AG09309 (cell line): ENCODE measurements around the gene SIKE1.
A peak's percentile ranks its signal among the peaks of the same experiment; 100 is the strongest.
"Not testable (repeated sequence)": the region's sequence is repeated elsewhere in the genome, so short reads cannot be mapped to it uniquely, and the experiment has no call there.

ENCODE experiments used
- DNase-seq: peaks from one replicate; pipeline ENCODE4 v3.0.0-alpha.2; 2010; ENCODE audit warnings: low read depth
- H3K4me3 ChIP-seq: 2 replicates; pipeline ENCODE4 v1.5.1; 2011; ENCODE audit warnings: mild to moderate bottlenecking, low read depth, low read length, moderate library complexity; ENCODE audit not compliant: control insufficient read depth
- TF ChIP-seq, protein P1 (sequence below): IDR thresholded peaks from 2 replicates; pipeline ENCODE4 v1.5.1; 2011; ENCODE audit warnings: mild to moderate bottlenecking, low read depth, low read length, inconsistent platforms; ENCODE audit not compliant: insufficient read depth, control insufficient read depth; ENCODE audit errors: missing control alignments

The SIKE1 gene

DNA sequence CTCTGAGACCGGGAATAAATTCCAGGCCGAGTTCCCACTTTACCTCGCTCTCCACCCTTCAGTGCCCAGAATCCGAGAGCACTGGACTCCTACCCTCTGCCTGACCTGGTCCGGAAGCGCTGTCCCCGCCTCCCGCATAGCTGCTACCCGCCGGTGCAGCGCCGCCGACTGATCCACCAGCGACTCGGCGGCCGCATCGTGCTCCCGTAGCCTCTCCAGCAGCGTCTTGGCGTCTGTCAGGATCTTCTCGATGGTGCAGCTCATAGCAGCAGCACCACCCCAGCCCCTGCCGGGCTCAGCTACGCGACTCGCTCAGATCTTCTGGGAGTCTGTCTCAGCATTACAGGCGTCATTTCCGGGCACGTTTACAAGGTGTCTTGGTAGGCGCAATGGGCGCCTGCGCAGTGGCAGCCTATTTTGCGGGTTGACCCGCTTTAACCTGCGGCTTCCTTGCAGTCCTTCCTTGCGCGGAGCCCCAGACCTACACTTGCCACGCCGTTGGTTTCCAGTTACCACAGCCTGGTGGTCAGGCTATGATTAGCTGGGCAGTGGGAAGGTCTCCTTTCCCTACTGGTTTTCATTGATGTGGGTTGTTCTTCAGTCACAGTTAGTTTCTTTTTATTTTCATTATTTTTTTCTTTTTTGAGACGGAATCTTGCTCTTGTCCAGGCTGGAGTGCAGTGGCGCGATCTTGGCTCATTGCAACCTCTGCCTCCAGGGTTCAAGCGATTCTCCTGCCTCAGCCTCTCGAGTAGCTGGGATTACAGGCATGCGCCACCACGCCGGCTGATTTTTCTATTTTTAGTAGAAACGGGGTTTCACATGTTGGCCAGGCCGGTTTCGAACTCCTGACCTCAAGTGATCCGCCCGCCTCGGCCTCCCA, at the start of gene SIKE1:
Gene SIKE1 (minus strand): TSS at position 342 of the 883 bp plus-strand sequence. CDS start 78 bp downstream, at position 264.
- peak; percentile 73 for DNase-seq
- TF ChIP-seq, protein P1, sequence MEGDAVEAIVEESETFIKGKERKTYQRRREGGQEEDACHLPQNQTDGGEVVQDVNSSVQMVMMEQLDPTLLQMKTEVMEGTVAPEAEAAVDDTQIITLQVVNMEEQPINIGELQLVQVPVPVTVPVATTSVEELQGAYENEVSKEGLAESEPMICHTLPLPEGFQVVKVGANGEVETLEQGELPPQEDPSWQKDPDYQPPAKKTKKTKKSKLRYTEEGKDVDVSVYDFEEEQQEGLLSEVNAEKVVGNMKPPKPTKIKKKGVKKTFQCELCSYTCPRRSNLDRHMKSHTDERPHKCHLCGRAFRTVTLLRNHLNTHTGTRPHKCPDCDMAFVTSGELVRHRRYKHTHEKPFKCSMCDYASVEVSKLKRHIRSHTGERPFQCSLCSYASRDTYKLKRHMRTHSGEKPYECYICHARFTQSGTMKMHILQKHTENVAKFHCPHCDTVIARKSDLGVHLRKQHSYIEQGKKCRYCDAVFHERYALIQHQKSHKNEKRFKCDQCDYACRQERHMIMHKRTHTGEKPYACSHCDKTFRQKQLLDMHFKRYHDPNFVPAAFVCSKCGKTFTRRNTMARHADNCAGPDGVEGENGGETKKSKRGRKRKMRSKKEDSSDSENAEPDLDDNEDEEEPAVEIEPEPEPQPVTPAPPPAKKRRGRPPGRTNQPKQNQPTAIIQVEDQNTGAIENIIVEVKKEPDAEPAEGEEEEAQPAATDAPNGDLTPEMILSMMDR: no peak
- H3K4me3 ChIP-seq: peak within 1 kb of the TSS; percentile 81

DNA sequence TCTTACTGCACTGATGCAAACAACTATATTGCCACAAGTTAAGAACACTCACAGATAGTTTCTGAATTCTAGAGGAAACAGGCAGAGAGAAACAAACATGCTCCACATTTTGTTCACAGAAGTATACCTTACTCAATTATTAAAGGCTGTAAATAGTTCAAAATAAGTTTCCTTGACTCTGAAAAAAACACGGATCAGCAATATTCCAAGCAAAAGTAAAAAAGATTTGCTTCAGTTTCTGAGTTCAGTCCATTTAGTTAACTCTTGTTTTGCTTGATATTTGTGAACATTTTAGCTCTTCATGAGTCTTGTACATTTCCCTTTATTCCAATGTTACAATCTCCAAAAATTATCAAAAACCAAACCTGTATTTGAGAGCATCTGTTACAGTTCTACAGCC, 49.6 kb upstream of the SIKE1 start:
- not testable (repeated sequence) for DNase-seq, H3K4me3 ChIP-seq

DNA sequence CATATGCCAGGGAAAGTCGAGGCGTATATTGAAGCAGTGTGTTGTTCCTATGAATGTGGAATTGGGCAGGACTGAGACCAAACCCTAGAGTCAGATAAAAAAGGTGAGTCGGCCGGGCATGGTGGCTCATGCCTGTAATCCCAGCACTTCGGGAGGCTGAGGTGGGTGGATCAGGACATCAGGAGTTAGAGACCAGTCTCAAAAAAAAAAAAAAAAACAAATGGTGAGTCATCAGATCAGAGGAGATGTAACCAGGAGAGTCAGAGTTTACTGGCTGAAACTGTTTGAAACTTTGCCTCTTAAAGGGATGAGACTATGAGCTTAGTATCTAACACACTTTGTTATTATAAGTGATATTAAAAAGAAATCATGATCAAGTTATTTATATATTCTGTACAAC, 47.8 kb upstream of the SIKE1 start:
- DNase-seq: no peak

DNA sequence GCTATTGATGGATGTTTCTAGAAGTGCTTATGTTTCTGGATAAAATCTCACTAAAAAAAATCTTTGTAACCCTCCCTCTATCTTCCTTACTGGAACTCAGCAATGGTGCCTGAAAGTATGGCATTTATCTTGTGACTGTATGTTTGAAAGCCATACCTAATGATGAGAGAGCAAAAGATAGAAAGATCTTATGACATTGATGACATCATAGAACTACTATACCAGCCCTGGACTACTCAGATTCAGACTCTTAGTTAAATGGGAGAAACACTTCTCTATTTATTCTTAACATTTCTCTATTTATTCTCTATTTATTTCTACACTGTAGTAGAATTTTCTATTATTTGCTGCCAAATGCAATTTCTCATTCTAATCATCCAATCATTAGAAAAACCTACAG, 41.5 kb upstream of the SIKE1 start:
- no peak overlapping the region for H3K4me3 ChIP-seq
- TF ChIP-seq, protein P1: no peak
- no peak for DNase-seq

More for the DNA sequence above, 47.8 kb upstream of the SIKE1 start:
- no peak overlapping the region for H3K4me3 ChIP-seq
- TF ChIP-seq, protein P1: no peak

DNA sequence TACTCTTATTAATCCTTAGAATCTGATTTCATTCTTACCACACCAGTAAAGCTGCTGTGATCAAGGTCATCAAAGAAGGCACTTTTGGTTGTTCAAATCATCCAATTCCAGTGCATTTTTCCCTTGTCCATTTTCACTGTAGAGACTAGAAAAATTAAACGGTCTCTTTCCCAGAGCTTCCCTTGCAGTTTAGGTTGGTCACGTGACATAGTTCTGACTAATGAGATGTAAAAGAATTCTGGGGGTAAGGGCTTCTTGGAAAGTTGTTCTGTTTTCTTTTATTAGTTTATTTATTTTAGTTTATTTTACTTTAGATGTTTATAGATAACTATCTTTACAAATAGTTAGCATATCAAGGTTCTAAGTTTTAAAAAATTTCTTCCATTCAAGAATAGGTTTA, 39.9 kb upstream of the SIKE1 start:
- no peak overlapping the region for H3K4me3 ChIP-seq
- DNase-seq: no peak
- TF ChIP-seq, protein P1: no peak

DNA sequence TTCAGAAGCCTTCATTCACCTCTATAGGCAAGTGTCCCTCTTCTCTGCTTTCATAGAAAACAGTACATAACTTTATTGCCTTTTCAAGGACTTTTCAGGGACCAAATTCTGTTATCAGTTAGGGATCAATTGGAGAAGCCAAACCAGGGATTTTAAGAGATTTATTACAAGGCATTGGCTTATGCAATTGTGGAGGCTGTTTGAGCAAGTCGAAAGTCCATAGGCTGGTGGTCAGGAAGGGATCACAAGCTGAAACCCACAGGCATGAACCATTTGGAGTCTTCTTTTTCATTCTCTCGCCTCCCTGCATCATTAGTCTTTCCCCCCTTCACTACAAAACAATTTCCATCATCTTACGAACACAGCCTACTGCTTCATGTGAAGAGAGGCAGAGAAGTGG, 39.4 kb upstream of the SIKE1 start:
- TF ChIP-seq, protein P1: no peak
- H3K4me3 ChIP-seq: no peak overlapping the region

DNA sequence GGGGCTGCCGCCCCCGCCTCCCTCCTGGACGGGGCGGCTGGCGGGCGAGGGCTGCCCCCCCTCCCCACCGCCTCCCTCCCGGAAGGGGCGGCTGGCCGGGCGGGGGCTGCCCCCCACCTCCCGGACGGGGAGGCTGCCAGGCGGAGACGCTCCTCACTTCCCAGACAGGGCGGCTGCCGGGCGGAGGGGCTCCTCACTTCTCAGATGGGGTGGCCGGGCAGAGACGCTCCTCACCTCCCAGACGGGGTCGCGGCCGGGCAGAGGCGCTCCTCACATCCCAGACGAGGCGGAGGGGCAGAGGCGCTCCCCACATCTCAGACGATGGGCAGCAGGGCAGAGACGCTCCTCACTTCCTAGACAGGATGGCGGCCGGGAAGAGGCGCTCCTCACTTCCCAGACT, 24.0 kb upstream of the SIKE1 start:
- not testable (repeated sequence) for DNase-seq, H3K4me3 ChIP-seq

More for the DNA sequence above, 39.4 kb upstream of the SIKE1 start:
- no peak for DNase-seq

DNA sequence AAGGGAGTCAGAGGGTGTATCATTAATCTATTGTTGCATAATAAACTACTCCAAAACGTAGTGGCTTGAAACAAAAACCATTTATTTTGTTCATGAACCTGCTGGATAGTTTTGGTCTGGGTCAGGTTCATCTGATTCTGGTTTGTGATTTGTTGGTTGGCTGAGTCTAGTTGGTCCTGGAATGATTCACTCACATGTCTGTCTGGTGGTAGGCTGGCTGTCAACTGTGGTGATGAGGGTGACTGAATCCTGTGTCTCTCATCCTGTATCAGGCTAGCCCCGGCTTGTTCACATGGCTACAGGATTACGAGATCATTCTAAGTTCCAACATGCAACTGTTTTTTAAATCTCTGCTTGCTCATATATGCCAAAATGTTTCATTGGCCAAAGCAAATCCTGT, 22.5 kb upstream of the SIKE1 start:
- TF ChIP-seq, protein P1: no peak
- DNase-seq: no peak

More for the DNA sequence above, 22.5 kb upstream of the SIKE1 start:
- H3K4me3 ChIP-seq: no peak overlapping the region
